Measurements from ENCODE around the gene ANKRD11. TPM values are rescaled to one million over a fixed set of nuclear protein-coding genes. Genes with fewer than 3 reads are reported as not detected.
A peak's percentile ranks its signal among the peaks of the same experiment; 100 is the strongest.
"Not testable (repeated sequence)": the region's sequence is repeated elsewhere in the genome, so short reads cannot be mapped to it uniquely, and the experiment has no call there.

The ANKRD11 gene
- total and polyA plus RNA-seq, 7 donors = 30.6 to 161 (median 42.8) TPM

GRCh38 chr16:89363621-89364393 lies 126.6 kb downstream of the ANKRD11 start:
- Histone ChIP-seq H3K36me3 (no peaks in the 10 kb centered on the region), H3K27ac (peak overlapping the region in 2 of 4 donors; percentile 6 to 9), H3K4me1 (peaks cover 0 to 91% (median 85%) of the 10 kb centered on the region in 4 donors), H3K4me3 (no peak overlapping the region), H3K9me3 (no peaks in the 10 kb centered on the region), H3K27me3 (no peaks in the 10 kb centered on the region)
- WGBS, 2 donors = 31 to 42% methylated on average over 12 of the region's 12 CpGs
- intact Hi-C loops (cut with DNase I) = no loop called here
- no peak for DNase-seq
- no peak for TF ChIP-seq EP300 (IDR thresholded peaks at IDR 0.05)
- no peak for TF ChIP-seq POLR2AphosphoS5 (IDR thresholded peaks at IDR 0.05)
- TF ChIP-seq POLR2A (IDR thresholded peaks at IDR 0.05) = no peak
- TF ChIP-seq, protein P1, sequence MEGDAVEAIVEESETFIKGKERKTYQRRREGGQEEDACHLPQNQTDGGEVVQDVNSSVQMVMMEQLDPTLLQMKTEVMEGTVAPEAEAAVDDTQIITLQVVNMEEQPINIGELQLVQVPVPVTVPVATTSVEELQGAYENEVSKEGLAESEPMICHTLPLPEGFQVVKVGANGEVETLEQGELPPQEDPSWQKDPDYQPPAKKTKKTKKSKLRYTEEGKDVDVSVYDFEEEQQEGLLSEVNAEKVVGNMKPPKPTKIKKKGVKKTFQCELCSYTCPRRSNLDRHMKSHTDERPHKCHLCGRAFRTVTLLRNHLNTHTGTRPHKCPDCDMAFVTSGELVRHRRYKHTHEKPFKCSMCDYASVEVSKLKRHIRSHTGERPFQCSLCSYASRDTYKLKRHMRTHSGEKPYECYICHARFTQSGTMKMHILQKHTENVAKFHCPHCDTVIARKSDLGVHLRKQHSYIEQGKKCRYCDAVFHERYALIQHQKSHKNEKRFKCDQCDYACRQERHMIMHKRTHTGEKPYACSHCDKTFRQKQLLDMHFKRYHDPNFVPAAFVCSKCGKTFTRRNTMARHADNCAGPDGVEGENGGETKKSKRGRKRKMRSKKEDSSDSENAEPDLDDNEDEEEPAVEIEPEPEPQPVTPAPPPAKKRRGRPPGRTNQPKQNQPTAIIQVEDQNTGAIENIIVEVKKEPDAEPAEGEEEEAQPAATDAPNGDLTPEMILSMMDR (IDR thresholded peaks at IDR 0.05) = no peak

DNA sequence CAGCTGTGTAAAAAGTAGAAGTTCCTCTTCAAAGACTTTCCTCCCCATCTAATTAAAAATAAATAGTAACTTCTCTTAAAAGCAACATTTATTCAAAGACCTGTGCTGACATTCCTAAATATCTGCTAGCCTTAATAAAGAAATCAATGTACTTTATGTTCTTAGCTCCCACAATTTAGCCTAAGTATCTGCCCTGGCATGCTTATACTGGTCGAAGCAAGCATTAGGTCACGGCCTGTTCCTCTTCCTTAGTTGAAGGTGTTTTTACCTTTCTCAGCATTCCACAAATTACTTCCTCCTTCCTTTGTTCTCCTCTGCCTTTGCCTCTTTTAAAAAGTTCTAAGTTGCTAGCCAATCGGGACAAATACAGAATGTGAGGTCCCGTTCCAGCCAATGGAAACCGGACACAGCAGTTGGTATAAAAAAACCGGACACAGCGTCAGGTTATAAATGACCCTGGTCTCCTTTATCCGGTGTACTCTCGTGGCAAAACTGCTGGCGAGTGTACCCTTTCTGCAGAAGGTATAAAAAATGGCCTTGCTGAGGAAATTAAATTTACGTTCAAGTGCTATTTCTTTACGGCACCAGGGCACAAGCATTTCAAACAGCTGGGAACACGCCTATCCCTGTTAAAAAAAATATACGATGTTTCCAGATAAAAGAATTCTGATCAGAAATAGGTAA lies 127.7 kb downstream of the ANKRD11 start:
- H3K9me3 ChIP-seq; H3K36me3 ChIP-seq; intact Hi-C loops (cut with DNase I); DNase-seq; H3K4me3 ChIP-seq; H3K27ac ChIP-seq; H3K27me3 ChIP-seq: not testable (repeated sequence)
- WGBS, 2 donors = 78 to 84% methylated on average over 13 of the region's 14 CpGs
- H3K4me1 ChIP-seq = peaks cover 0 to 91% (median 85%) of the 10 kb centered on the region in 4 donors

- intact Hi-C loops (cut with DNase I) = no loop called here
- peak overlapping the region in 1 of 4 donors; percentile 31 for H3K27ac ChIP-seq
- DNase-seq = no peak
These were observed 128.4 kb downstream of the ANKRD11 start for GRCh38 chr16:89361751-89362539.

GRCh38 chr16:89360760-89361435 lies 129.5 kb downstream of the ANKRD11 start:
- H3K36me3 ChIP-seq = no peaks in the 10 kb centered on the region
- no peak overlapping the region for H3K27ac ChIP-seq
- H3K9me3 ChIP-seq = no peaks in the 10 kb centered on the region
- TF ChIP-seq, protein P1 (IDR thresholded peaks at IDR 0.05) = no peak
- no peak for TF ChIP-seq POLR2AphosphoS5 (IDR thresholded peaks at IDR 0.05)
- no peak for TF ChIP-seq POLR2A (IDR thresholded peaks at IDR 0.05)
- TF ChIP-seq EP300 (IDR thresholded peaks at IDR 0.05) = no peak
- no peak overlapping the region for H3K4me3 ChIP-seq
- no peak for DNase-seq
- peaks cover 0 to 87% (median 81%) of the 10 kb centered on the region in 4 donors for H3K4me1 ChIP-seq
- H3K27me3 ChIP-seq = no peaks in the 10 kb centered on the region
- 34 to 67% methylated on average over 12 of the region's 12 CpGs for WGBS, 2 donors
- intact Hi-C loops (cut with DNase I) = no loop called here

More at GRCh38 chr16:89361751-89362539, 128.4 kb downstream of the ANKRD11 start:
- H3K36me3 ChIP-seq = no peaks in the 10 kb centered on the region
- TF ChIP-seq POLR2AphosphoS5 (IDR thresholded peaks at IDR 0.05) (no peak), POLR2A (IDR thresholded peaks at IDR 0.05) (no peak), EP300 (IDR thresholded peaks at IDR 0.05) (no peak)
- TF ChIP-seq, protein P1 (IDR thresholded peaks at IDR 0.05) = no peak
- 58 to 70% methylated on average over 13 of the region's 13 CpGs for WGBS, 2 donors
- no peak overlapping the region for H3K4me3 ChIP-seq
- H3K9me3 ChIP-seq = no peaks in the 10 kb centered on the region
- peaks cover 0 to 91% (median 85%) of the 10 kb centered on the region in 4 donors for H3K4me1 ChIP-seq
- no peaks in the 10 kb centered on the region for H3K27me3 ChIP-seq
